Psoas muscle (tissue), 8 donors: ENCODE results near the gene KCNT2. TPM values are rescaled to one million over a fixed set of nuclear protein-coding genes. Genes with fewer than 3 reads are reported as not detected.

ENCODE experiments used
- ATAC-seq, 4 donors: fragments of 200-7000 bp; cut with Tn5 transposase; one replicate each; pipeline ENCODE4 v1.9.1; 2020; ENCODE audit warnings: moderate library complexity in 3 of 4, mild to moderate bottlenecking in 2 of 4
- DNase-seq, 2 donors: peaks; one replicate each; pipeline ENCODE4 v3.0.0-alpha.2; 2020
- H3K27ac ChIP-seq: fragments of 200-600 bp; one replicate; pipeline ENCODE4 v1.8.0; 2022
- H3K27me3 ChIP-seq, 3 donors: fragments of 200-600 bp in 1 of 3; one replicate each; pipeline versions ENCODE4 v1.6.1 to v1.8.0; 2013 to 2022; ENCODE audit warnings: low read length in 2 of 3, mild to moderate bottlenecking in 2 of 3, moderate library complexity in 1 of 3; ENCODE audit not compliant: insufficient read depth in 3 of 3
- H3K36me3 ChIP-seq, 2 donors: fragments of 200-600 bp in 1 of 2; one replicate each; pipeline versions ENCODE4 v1.6.1 to v1.8.0; 2013 to 2022; ENCODE audit warnings: low read depth in 1 of 2, mild to moderate bottlenecking in 1 of 2, moderate library complexity in 1 of 2; ENCODE audit not compliant: insufficient read depth in 1 of 2
- H3K4me1 ChIP-seq: fragments of 200-600 bp; one replicate; pipeline ENCODE4 v1.8.0; 2022
- H3K4me3 ChIP-seq: fragments of 200-600 bp; one replicate; pipeline ENCODE4 v1.8.0; 2022; ENCODE audit warnings: mild to moderate bottlenecking
- H3K9me3 ChIP-seq: fragments of 200-600 bp; one replicate; pipeline ENCODE4 v1.8.0; 2022
- WGBS, 3 donors: extraction: QIAGEN DNeasy Blood & Tissue Kit; methylation state at CpG; one replicate each; pipeline versions ENCODE4 v1.1.6 to v1.1.7; 2013; 5-methylcytosine and 5-hydroxymethylcytosine counted together
- intact Hi-C, 2 donors: fragments of 100-400 bp; cut with DNase I; formaldehyde crosslinking; loops; one replicate each; pipeline versions ENCODE4 v1.11.0 to v1.14.2; 2022
- polyA plus RNA-seq, 3 donors: library from polyadenylated mRNA; stranded (reverse); fragments of 200-250 nt; gene quantifications; one replicate each; pipeline ENCODE4 v1.2.3, GENCODE V29; 2013
- total RNA-seq, 4 donors: library from RNA; stranded (reverse); fragmentation: NEBNext Ultra II Directional in 2 of 4; extraction: Animal tissue kit (Norgen Biotek cat#: 25700) in 2 of 4; gene quantifications; one replicate each; pipeline versions ENCODE4 v1.2.1 to v1.2.4, GENCODE V29; 2021 to 2023
- TF ChIP-seq, protein P1 (sequence below): fragments of 200-600 bp; IDR thresholded peaks from one replicate; pipeline ENCODE4 v1.8.0; 2022; ENCODE audit warnings: antibody characterized with exemption
- donor health status: healthy with polysubstance abuse.
- donor health status: DM: no; HTN: no; CAD: no; lungs with moderate emphysema.
- donor health status: Bipolar disorder and iron deficiency.
- donor health status: healthy.
- donor health status: DM: yes; HTN: yes; CAD: no.
- donor health status: DM: no; HTN: no; CAD: no.
- donor health status: DM: no; HTN: no; CAD: no.
- donor health status: DM: yes; HTN: yes; CAD: no.

Gene KCNT2
- total and polyA plus RNA-seq, 7 donors = 0.04 to 1.2 (median 0.12) TPM

DNA sequence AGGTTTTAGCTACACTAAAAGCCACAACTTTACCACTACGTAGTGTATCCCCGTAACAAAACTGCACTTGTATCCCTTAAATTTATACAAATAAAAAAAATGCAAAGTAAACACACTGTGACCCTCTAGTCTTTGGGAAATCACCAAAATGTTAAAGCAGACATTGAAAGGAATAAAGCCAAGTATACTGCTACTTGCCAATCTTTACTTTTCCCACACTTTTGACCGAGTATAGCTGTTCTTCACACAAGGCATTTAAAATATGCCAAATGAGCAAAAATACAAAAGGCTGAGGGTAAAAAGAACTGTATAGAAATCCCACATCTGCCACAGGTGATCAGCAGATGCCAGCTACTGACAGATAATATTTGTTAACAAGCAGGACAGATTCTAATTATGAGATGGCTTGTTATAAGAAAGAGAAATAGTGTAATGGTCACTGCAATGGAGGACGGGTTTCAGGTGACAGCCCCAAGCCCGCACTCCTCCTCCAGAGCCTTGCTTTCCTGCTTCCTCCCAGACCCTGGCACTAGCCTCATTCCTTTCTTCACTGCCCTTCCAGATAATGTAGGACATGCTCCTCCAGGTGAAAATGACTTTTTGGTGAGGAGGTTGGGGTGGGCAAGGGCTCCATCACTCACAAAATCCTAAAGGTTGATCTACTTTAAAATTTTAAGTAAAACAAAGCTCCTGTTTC lies 18.1 kb downstream of the KCNT2 start:
- no peaks in the 10 kb centered on the region for H3K4me1 ChIP-seq
- no peaks in the 10 kb centered on the region for H3K27me3 ChIP-seq
- no peak overlapping the region for H3K27ac ChIP-seq
- WGBS, 3 donors = 61 to 65% (median 64%) methylated on average over 5 of the region's 5 CpGs
- TF ChIP-seq, protein P1, sequence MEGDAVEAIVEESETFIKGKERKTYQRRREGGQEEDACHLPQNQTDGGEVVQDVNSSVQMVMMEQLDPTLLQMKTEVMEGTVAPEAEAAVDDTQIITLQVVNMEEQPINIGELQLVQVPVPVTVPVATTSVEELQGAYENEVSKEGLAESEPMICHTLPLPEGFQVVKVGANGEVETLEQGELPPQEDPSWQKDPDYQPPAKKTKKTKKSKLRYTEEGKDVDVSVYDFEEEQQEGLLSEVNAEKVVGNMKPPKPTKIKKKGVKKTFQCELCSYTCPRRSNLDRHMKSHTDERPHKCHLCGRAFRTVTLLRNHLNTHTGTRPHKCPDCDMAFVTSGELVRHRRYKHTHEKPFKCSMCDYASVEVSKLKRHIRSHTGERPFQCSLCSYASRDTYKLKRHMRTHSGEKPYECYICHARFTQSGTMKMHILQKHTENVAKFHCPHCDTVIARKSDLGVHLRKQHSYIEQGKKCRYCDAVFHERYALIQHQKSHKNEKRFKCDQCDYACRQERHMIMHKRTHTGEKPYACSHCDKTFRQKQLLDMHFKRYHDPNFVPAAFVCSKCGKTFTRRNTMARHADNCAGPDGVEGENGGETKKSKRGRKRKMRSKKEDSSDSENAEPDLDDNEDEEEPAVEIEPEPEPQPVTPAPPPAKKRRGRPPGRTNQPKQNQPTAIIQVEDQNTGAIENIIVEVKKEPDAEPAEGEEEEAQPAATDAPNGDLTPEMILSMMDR = no peak
- intact Hi-C loops = no loop called here
- H3K9me3 ChIP-seq = no peaks in the 10 kb centered on the region
- DNase-seq (no peak), ATAC-seq (no peak)
- no peaks in the 10 kb centered on the region for H3K36me3 ChIP-seq
- no peak overlapping the region for H3K4me3 ChIP-seq

DNA sequence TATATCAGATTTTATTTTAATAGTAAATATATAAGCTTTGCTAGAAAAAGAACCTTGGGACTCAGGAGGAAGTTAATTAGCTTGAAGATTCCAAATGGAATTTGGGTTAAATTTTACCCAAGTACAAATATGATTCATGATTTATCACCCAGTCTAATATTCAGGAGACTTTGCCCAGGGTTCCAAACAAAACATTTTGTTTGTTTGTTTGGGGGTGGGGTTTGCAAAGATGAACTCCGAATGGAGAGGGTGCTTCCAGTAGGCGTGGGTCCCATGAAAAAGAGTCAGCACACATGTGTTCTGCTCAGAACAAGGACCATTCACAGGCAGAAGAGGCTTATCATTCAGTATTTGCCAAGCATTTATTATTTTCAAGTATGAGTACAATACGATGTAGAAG lies 23.5 kb downstream of the KCNT2 start:
- Histone ChIP-seq H3K27ac (no peak overlapping the region), H3K36me3 (no peaks in the 10 kb centered on the region), H3K4me1 (no peaks in the 10 kb centered on the region), H3K4me3 (no peak overlapping the region), H3K9me3 (no peaks in the 10 kb centered on the region), H3K27me3 (no peaks in the 10 kb centered on the region)
- DNase-seq (no peak), ATAC-seq (no peak)
- intact Hi-C loops = no loop called here
- 59 to 66% (median 65%) methylated on average over 3 of the region's 3 CpGs for WGBS, 3 donors
- TF ChIP-seq, protein P1 = no peak

DNA sequence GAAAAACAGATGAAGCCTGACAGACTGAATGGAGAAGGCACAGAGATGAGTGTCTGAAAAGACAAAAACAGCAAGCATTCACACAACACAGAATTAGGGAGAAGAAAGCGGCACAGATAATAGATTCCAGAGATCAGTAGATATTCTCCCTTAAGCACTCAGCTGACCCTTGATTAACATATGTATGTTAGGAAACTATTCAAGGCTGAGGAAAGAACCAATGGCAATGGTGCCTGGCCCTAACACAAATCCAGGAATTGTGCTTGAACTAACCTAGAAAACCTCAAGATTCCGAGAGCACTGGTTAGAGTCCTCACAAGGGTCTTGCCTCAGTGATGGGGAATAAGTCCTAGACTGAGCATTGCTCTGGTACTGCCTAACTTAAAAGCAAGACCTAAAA lies 30.9 kb downstream of the KCNT2 start:
- no peak overlapping the region for H3K27ac ChIP-seq
- DNase-seq (no peak), ATAC-seq (no peak)
- no peaks in the 10 kb centered on the region for H3K27me3 ChIP-seq
- no peaks in the 10 kb centered on the region for H3K9me3 ChIP-seq
- 92 to 100% (median 100%) methylated on average over 2 of the region's 2 CpGs for WGBS, 3 donors
- H3K4me3 ChIP-seq = no peak overlapping the region
- no peaks in the 10 kb centered on the region for H3K36me3 ChIP-seq
- H3K4me1 ChIP-seq = no peaks in the 10 kb centered on the region
- TF ChIP-seq, protein P1 = no peak
- intact Hi-C loops = no loop called here

DNA sequence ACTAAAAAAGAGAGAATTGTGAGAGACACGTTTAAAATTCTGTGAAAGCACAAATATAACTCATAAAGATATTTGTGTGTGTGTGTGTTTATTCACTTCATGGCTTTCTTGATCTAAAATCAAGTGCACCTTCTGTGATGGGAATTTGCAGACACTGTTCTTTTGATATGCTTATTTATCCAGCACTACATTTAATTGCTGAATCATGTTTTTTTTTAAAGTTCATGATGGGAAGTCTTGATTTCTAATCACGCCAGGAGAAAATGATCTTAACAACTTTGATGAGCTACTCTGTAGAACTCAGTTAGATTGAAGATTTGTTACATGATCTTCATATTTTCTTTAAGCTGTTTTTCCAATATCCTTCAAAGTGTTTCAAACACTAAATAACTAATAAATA lies 35.0 kb downstream of the KCNT2 start:
- H3K27me3 ChIP-seq = no peaks in the 10 kb centered on the region
- H3K9me3 ChIP-seq = no peaks in the 10 kb centered on the region
- ATAC-seq (no peak), DNase-seq (no peak)
- WGBS, 3 donors = 39 to 55% (median 43%) methylated on average over 2 of the region's 2 CpGs
- intact Hi-C loops = no loop called here
- H3K36me3 ChIP-seq = no peaks in the 10 kb centered on the region
- H3K4me1 ChIP-seq = no peaks in the 10 kb centered on the region
- TF ChIP-seq, protein P1 = no peak
- no peak overlapping the region for H3K4me3 ChIP-seq
- no peak overlapping the region for H3K27ac ChIP-seq

DNA sequence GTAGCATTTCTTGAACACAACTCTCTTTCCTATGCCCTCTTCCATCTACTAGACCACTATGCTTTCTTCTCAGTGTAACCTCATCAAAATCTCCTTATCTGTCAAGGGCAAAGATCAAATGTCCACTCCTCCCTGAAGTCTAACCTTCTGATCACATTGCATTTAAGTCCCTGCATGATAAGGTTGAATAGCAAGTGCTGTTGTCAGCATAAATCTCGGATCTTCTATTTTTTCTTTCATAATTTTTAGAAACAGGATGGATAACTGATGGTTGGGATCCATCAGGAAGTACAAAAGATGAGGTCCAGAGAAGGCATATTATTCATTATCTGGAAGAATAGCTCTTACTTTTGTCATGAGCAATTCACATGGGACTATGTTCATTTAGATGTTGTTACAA lies 41.0 kb downstream of the KCNT2 start:
- H3K27ac ChIP-seq = no peak overlapping the region
- 72 to 84% (median 80%) methylated on average over 1 of the region's 1 CpG for WGBS, 3 donors
- intact Hi-C loops = no loop called here

More for the DNA sequence above, 41.0 kb downstream of the KCNT2 start:
- no peaks in the 10 kb centered on the region for H3K4me1 ChIP-seq
- TF ChIP-seq, protein P1 = no peak
- H3K9me3 ChIP-seq = peaks cover 23% of the 10 kb centered on the region
- H3K27me3 ChIP-seq = no peaks in the 10 kb centered on the region
- ATAC-seq (no peak), DNase-seq (no peak)
- no peaks in the 10 kb centered on the region for H3K36me3 ChIP-seq
- no peak overlapping the region for H3K4me3 ChIP-seq
